Breast epithelium (tissue), 4 donors: ENCODE results near the gene FBXO40. TPM values are rescaled to one million over a fixed set of nuclear protein-coding genes. Genes with fewer than 3 reads are reported as not detected.

Experiments
- DNase-seq, 2 donors: peaks; one replicate each; pipeline ENCODE4 v3.0.0-alpha.2; 2019; ENCODE audit warnings: low spot score in 2 of 2
- H3K27ac ChIP-seq, 2 donors: fragments of 200-600 bp; sonication (generic) in 1 of 2; one replicate each; pipeline ENCODE4 v1.5.1; 2016 to 2019; ENCODE audit warnings: mild to moderate bottlenecking in 1 of 2
- H3K27me3 ChIP-seq, 2 donors: fragments of 200-600 bp; sonication (generic) in 1 of 2; one replicate each; pipeline versions ENCODE4 v1.5.1 to v1.6.0; 2017 to 2019; ENCODE audit warnings: control low read depth in 1 of 2, mild to moderate bottlenecking in 1 of 2
- H3K36me3 ChIP-seq: fragments of 200-600 bp; one replicate; pipeline ENCODE4 v1.5.1; 2019
- H3K4me1 ChIP-seq, 2 donors: fragments of 200-600 bp; sonication (generic); one replicate each; pipeline ENCODE4 v1.5.1; 2016 to 2019; ENCODE audit warnings: control low read depth in 1 of 2
- H3K4me3 ChIP-seq, 3 donors: fragments of 200-600 bp; sonication (generic); 1 replicate in 2 of 3; 2 replicates in 1 of 3; pipeline ENCODE4 v1.5.1; 2016 to 2019; ENCODE audit warnings: mild to moderate bottlenecking in 3 of 3, moderate library complexity in 2 of 3
- H3K9me3 ChIP-seq, 2 donors: fragments of 200-600 bp; sonication (generic) in 1 of 2; one replicate each; pipeline ENCODE4 v1.5.1; 2016 to 2019; ENCODE audit warnings: control low read depth in 1 of 2
- POLR2A ChIP-seq: fragments of 450-650 bp; IDR thresholded peaks from one replicate; pipeline ENCODE4 v1.6.1; 2016; ENCODE audit warnings: antibody characterized with exemption, mild to moderate bottlenecking, moderate library complexity
- POLR2AphosphoS5 ChIP-seq, 3 donors: sonication (generic); formaldehyde crosslinking; IDR thresholded peaks; one replicate each; pipeline ENCODE4 v1.6.1; 2017; ENCODE audit warnings: antibody characterized with exemption in 3 of 3
- intact Hi-C: fragments of 100-400 bp; cut with DNase I; formaldehyde crosslinking; loops from one replicate; pipeline ENCODE4 v1.15.1; 2023; ENCODE audit warnings: low total_unique reads
- total RNA-seq, 3 donors: library from RNA; depleted of rRNA; stranded (reverse); fragments of >200 nt; gene quantifications; one replicate each; pipeline ENCODE4 v1.1.0, GENCODE V29; 2016
- TF ChIP-seq, protein P1 (sequence below), 3 donors: fragments of 450-650 bp; IDR thresholded peaks; one replicate each; pipeline ENCODE4 v1.5.1; 2016 to 2017; ENCODE audit warnings: antibody characterized with exemption in 3 of 3, mild to moderate bottlenecking in 3 of 3, moderate library complexity in 3 of 3

The FBXO40 gene
- total RNA-seq, 3 donors from 2014 or later: not detected

DNA sequence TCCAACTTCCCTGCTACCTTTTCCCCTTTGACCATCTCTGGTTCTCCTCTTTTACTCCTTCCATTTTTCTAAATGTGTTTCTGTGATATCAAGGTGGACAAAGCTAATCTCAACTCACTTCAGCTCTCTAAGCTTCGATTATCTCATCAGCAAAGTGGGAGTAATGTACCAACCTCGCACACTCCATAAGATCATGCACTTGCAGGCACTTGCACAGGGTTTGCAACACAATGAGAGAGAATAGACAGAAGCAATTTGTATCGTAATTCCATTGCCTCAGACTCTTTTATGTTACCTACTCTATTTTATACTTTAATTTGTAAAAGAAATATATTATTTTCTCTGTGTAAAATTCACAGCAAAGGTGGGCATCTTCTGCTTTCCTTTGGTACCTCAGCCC is 40.4 kb upstream of the FBXO40 start:
- H3K27ac ChIP-seq: no peak overlapping the region
- intact Hi-C loops: no loop called here
- H3K4me3 ChIP-seq: no peak overlapping the region
- no peaks in the 10 kb centered on the region for H3K27me3 ChIP-seq
- DNase-seq: no peak
- no peak for TF ChIP-seq POLR2A
- TF ChIP-seq, protein P1, sequence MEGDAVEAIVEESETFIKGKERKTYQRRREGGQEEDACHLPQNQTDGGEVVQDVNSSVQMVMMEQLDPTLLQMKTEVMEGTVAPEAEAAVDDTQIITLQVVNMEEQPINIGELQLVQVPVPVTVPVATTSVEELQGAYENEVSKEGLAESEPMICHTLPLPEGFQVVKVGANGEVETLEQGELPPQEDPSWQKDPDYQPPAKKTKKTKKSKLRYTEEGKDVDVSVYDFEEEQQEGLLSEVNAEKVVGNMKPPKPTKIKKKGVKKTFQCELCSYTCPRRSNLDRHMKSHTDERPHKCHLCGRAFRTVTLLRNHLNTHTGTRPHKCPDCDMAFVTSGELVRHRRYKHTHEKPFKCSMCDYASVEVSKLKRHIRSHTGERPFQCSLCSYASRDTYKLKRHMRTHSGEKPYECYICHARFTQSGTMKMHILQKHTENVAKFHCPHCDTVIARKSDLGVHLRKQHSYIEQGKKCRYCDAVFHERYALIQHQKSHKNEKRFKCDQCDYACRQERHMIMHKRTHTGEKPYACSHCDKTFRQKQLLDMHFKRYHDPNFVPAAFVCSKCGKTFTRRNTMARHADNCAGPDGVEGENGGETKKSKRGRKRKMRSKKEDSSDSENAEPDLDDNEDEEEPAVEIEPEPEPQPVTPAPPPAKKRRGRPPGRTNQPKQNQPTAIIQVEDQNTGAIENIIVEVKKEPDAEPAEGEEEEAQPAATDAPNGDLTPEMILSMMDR (IDR thresholded peaks at IDR 0.05): no peak
- H3K9me3 ChIP-seq: no peaks in the 10 kb centered on the region
- H3K4me1 ChIP-seq: no peaks in the 10 kb centered on the region
- H3K36me3 ChIP-seq: no peaks in the 10 kb centered on the region

DNA sequence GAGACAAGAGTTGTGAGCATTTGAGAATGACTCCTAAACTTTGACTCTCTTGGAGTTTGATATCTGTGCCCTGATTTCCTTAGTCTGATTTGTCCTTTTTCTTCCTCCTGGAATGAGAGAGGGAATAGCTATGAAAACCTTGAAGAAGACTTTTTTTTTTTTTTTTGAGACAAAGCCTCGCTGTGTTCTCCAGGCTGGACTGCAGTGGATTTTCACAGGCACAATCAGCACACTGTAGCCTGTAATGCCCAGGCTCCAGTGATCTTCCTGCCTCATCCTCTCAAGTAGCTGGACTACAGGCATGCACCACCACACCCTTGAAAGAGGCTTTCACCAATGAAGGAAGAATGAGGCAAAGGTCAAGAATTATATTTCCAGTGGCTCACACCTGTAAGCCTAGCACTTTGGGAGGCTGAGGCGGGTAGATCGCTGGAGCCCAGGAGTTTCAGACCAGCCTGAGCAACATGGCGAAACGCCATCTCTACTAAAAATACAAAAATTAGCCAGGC is 35.7 kb upstream of the FBXO40 start:
- TF ChIP-seq POLR2A (no peak), POLR2AphosphoS5 (IDR thresholded peaks at IDR 0.05) (no peak)
- TF ChIP-seq, protein P1 (IDR thresholded peaks at IDR 0.05): no peak
- intact Hi-C loops: loop anchor here (5.0 kb wide), 1 partner anchor 1545 kb away; no protein-coding TSS in a partner anchor

DNA sequence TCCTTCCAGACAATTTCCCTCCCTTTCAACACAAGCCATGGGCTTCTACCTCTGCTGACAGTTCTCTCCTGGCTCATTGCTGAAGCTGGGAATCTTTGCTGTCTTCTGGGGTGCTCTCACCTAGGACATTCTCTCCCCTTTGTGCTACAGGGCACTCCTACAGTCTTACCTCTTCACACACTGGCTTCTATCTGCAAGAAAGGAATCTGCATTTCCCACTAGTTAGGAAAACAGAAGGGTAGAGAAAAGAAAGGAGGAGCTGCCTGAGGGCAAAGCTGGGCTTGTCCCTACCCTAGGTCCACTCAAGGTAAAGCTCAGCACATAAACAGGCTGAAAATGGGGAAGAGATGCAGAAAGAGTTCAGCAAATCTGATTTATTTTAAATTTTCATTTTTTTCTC is 31.0 kb upstream of the FBXO40 start:
- Histone ChIP-seq H3K4me3 (no peak overlapping the region), H3K36me3 (no peaks in the 10 kb centered on the region), H3K9me3 (no peaks in the 10 kb centered on the region), H3K27ac (no peak overlapping the region), H3K4me1 (no peaks in the 10 kb centered on the region), H3K27me3 (no peaks in the 10 kb centered on the region)
- no peak for DNase-seq
- no peak for TF ChIP-seq POLR2A
- no peak for TF ChIP-seq POLR2AphosphoS5 (IDR thresholded peaks at IDR 0.05)
- TF ChIP-seq, protein P1 (IDR thresholded peaks at IDR 0.05): no peak
- intact Hi-C loops: no loop called here

More for the DNA sequence above, 35.7 kb upstream of the FBXO40 start:
- Histone ChIP-seq H3K27me3 (no peaks in the 10 kb centered on the region), H3K4me3 (no peak overlapping the region), H3K4me1 (no peaks in the 10 kb centered on the region), H3K9me3 (no peaks in the 10 kb centered on the region), H3K27ac (no peak overlapping the region), H3K36me3 (no peaks in the 10 kb centered on the region)
- no peak for DNase-seq

DNA sequence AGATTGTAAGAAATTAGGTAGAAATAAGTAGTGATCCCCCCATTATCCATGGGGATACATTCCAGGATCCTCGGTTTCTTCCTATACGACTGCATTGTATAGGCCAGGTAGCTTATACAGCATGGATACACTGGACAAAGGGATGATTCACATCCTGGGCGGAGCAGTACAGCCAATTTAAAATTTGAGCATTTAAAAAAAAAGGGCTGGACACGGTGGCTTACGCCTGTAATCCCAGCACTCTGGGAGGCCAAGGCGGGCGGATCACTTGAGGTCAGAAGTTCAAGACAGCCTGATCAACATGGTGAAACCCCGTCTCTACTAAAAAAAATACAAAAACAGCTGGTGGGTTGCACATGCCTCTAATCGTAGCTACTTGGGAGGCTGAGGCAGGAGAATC is 26.4 kb upstream of the FBXO40 start:
- no peaks in the 10 kb centered on the region for H3K27me3 ChIP-seq
- DNase-seq: no peak
- no peaks in the 10 kb centered on the region for H3K36me3 ChIP-seq
- intact Hi-C loops: no loop called here
- no peak overlapping the region for H3K4me3 ChIP-seq
- H3K4me1 ChIP-seq: no peaks in the 10 kb centered on the region
- TF ChIP-seq POLR2A (no peak), POLR2AphosphoS5 (IDR thresholded peaks at IDR 0.05) (no peak)
- TF ChIP-seq, protein P1 (IDR thresholded peaks at IDR 0.05): no peak
- no peak overlapping the region for H3K27ac ChIP-seq
- H3K9me3 ChIP-seq: no peaks in the 10 kb centered on the region

DNA sequence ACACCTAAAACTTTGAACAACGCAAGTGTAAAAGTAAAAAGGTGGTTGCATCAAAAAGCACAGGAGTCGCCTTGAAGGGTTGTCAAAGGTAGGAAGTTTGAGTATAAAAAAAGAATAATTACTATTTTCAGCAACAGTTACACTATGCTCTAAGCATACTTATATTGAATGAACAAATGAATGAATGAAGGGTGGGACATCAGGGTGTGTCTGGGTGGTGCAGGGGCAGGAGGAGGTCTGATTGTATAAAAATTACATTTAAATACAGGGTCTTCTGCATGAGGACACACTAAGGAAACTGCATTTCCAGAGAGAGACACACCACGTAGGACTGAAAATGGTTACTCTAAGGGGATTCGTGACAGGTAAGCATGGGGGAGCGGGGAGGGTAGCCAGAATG is 25.5 kb upstream of the FBXO40 start, which contains the start of gene ARGFX:
Gene ARGFX, plus strand, starts transcription at position 301 of the 400 bp plus-strand sequence. CDS start 2,765 bp downstream, outside the sequence.
- intact Hi-C loops: no loop called here

More for the DNA sequence above, 25.5 kb upstream of the FBXO40 start, which contains the start of gene ARGFX:
- no peaks in the 10 kb centered on the region for H3K4me1 ChIP-seq
- H3K4me3 ChIP-seq: no peak within 1 kb of the TSS
- no peaks in the 10 kb centered on the region for H3K9me3 ChIP-seq
- no peak for DNase-seq
- no peaks in the 10 kb centered on the region for H3K36me3 ChIP-seq
- no peaks in the 10 kb centered on the region for H3K27me3 ChIP-seq
- H3K27ac ChIP-seq: no peak within 1 kb of the TSS
- TF ChIP-seq, protein P1 (IDR thresholded peaks at IDR 0.05): no peak
- TF ChIP-seq POLR2AphosphoS5 (IDR thresholded peaks at IDR 0.05) (no peak), POLR2A (no peak)
